NCI-H226 (cell line): ENCODE results near the gene PNPLA8.
"Not testable (repeated sequence)": the region's sequence is repeated elsewhere in the genome, so short reads cannot be mapped to it uniquely, and the experiment has no call there.

ENCODE experiments used
- DNase-seq: peaks from one replicate; pipeline ENCODE4 v3.0.0-alpha.2; 2015

The PNPLA8 gene

GRCh38 chr7:108526768-108527017 lies 758 bp upstream of the PNPLA8 start:
- no peak for DNase-seq

DNA sequence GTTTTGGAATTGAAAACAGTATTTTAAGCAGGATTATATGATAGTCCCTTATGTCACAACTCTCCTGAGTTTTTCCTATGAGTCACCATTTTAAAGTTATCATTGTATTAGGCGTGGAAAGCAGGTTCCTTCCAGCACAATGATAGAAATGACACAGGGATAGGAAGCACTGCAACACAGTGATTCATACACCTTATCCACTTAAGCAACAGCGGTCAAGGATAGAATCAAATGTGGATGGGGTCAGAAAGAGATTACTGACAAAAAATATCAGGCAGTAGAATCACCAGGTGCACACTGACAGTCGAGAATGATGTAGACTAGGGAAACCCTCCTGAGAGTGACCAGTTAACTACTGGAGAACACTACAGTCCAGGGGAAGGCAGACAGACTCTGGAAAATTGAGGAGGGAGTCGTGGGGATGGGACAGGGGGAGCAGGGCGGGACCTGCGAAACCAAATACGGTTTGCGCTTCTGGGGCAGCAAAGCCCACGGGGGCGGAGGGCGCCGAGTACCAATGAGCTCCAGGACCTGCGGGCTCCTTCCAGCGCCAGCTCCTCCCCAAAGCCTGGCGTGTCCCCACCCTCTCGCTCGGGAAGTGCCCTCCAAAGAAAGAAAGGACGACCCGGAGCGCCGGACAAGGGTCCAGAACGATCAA lies 479 bp downstream of the PNPLA8 start:
- DNase-seq = peak; percentile 79

GRCh38 chr7:108522780-108523179 lies 3.2 kb downstream of the PNPLA8 start:
- DNase-seq = no peak

DNA sequence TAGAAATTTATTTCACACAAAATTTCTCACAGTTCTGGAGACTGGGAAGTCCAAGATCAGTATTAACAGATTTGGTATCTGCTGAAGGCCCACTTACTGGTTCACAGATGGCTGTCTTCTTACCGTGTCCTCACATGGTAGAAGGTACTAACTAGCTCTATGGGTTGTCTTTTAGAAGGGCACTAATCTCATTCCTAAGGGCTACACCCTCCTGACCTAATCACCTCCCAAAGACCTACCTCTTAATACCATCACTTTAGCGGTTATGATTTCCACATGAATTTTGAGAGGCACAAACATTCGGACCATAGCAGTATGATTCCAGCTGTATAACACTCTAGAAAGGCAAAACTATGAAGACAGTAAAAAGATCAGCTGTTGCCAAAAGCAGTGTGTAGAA lies 8.0 kb downstream of the PNPLA8 start:
- DNase-seq = no peak

DNA sequence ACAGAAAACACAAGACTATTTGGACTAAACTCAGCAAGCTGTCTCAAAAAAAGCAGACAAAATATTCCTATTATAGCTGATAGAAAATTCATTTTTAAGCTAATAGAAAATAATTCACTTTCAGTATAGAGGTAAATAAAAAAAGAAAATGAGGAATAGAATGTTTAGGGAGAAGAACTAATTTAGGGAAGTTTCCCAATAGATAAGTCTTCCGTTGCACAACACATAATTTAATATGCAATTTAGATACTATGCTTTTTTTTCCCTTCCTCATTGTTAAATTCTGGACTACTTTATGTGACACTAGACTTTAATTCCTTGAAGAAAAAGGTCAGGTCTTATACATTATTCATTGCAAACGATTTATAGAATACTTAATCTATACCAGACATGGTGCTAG lies 10.3 kb downstream of the PNPLA8 start:
- DNase-seq = no peak

DNA sequence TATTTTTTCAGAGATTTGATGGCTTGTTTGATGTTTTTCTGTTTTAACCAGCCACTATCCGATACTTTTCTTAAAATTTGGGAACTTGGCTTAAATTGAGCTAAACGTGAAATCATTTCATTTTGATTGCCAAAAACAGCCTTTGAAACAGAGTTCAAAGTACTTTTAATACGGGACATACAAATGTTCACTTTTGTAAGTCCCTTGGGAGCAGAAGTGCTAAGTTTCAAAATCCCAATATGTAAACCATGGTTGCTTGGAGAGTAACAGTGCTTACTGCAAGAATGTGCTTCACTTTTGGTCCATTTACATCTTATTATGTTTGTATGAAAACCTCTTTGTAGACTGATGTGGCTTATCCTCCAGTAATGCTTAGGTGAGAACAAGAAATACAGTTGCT lies 10.9 kb downstream of the PNPLA8 start:
- DNase-seq = no peak

- DNase-seq = no peak
Measured at GRCh38 chr7:108511939-108512338, 14.0 kb downstream of the PNPLA8 start.

DNA sequence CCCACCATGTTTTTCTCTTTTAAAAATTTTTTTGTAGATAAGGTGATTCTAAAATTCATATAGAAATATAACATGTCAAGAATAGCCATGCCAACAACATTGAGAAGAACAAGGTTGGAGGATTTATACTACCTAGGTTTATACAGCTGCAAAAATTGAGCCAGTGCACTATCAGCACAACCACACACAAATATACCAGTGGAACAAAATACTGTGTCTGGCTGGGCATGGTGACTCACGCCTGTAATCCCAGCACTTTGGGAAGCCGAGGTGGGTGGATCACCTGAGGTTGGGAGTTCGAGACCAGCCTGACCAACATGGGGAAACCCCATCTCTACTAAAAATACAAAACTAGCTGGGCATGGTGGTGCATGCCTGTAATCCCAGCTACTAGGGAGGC lies 21.4 kb downstream of the PNPLA8 start:
- not testable (repeated sequence) for DNase-seq

DNA sequence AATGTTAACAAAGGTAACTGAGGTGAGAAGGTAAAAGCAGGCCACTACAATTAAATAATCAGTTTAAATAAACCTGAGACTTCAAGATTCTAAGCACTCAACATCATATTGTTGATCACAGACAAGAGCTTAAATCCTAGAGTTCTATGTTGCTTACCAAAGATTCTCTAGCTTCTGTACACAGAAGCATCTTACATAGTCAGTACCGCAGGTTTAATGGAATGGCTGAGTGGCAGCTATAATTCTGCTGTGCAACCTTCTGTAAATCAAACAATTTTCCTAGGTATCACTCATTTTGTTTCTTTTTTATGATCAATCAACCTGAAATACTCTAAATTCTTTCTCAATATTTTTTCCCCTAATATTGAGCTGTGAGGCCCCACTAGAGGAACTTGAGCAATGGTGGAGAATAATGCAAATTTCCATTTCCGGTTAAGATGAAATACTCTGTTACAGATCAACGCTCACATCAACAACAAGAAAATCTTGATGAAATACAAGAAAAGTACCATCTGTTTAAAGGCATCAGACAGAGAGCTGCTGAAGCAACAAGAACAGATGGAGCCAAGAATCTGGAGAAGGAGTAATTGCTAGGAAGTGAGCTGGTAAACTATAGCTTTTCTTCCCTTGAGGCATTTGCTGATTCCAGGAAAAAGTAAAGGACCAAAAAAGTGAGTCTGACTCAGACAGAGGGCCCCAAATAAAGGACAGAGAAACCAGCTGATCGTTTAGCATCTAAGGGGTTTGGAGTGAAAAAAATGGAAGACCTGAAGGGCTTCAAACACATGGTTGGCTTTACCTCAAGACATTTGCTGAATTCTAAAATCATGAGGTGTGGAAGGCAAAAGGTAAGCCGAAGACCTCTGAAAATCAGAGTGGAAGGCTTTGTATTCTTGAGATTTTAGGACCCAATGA lies 22.6 kb downstream of the PNPLA8 start:
- DNase-seq = no peak

- DNase-seq = no peak
Measured at GRCh38 chr7:108499566-108499965, 26.4 kb downstream of the PNPLA8 start.

DNA sequence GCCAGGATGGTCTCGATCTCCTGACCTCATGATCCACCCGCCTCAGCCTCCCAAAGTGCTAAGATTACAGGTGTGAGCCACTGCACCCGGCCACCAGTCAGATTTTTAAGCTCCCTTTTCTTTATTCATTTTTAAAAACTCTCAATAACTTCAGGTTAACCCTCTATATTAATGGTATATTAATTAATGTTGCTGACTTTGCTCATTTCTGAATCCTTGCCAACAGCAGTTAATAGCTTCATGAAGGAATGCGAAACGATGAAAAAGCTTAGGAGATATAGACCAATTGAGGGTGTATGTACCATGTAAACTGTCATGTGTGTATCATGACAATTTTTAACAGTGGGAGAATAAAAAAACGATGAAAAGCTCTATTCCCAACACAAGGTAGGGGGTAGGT lies 27.5 kb downstream of the PNPLA8 start:
- no peak for DNase-seq

DNA sequence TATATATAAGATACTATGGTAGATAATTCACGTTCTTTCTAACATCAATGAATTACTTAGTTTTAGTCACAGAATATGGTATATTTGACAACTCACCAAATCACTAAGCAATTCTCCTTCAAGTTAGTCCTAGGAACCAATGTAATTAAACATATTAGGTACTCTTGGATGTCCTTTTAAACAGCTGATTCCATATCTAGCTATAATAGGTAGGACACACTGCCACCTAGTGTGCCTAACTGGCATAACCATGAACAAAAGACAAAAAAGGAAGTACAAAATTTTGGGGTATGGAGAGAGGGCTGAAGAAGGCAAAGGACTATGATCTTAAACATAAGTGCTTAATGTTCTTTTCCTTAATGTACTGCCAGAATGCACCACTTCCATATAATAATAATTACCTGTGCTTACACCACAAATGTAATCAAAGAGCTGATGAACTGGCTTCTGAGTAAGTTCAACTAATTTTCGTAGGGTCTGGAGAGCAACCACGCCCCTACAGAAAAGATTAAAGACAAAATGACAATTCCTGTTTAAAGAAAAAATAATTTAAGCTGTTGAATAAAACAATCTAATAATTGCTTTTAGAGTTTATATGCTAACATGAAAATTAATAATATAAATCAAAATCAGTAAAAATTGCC lies 28.7 kb downstream of the PNPLA8 start:
- DNase-seq = no peak

DNA sequence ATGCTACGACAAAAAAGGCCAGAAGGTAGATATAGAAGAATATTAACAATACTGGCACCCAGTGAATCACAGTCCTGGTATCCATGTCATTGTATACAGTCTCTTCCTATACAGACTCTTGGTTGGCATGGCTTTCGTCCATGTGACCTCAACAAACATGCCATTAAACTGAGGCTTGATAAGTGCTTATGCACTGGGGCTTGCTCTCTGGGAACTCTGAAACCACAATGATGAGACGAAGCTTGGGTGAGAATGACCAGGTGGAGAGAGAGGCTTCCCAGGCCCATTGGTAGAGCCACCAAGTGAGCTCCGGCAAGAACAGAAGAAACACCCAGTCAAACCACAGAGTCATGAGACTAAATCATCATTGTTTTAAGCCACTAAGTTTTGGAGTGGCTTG lies 33.2 kb downstream of the PNPLA8 start:
- no peak for DNase-seq

DNA sequence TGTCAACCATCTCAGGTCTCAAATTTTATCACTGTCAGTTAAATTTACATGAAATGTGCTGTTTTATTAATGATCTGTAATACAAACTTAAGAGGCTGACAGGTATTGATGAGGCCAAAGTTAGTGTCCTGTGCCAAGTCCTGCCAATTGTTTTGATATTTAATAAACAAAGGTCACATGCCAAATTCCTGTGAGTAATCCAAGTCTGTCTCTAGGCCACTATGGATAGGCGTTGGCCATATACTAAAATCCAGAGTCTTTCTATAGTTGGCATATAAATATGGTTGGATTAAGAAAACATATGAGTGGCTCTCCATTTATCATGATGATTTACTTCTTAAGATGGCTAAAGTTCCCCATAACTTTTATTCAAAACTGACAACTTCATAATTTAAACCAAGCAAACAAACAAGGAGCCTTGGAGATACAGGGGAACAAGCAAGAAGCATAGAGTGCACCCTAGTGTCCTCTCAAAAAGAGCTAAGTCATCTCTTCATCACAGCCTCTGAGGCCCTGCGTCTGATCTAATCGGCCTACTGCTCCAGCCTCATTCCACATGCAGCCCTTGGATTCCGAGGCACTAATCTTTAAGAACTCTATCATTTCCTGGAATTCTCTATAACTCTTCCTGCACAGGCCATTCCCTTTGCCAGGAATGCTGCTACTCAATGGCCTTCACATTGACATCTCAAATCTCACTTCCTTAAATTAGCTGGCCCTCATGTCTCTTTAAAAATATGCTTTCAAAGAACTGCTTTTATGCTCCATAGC lies 37.0 kb downstream of the PNPLA8 start:
- DNase-seq = no peak

GRCh38 chr7:108487646-108488045 lies 38.3 kb downstream of the PNPLA8 start:
- DNase-seq = no peak

- DNase-seq = no peak
Measured at GRCh38 chr7:108486291-108486966, 39.5 kb downstream of the PNPLA8 start.

- DNase-seq = no peak
Measured at GRCh38 chr7:108484137-108484536, 41.8 kb downstream of the PNPLA8 start.

GRCh38 chr7:108480311-108480710 lies 45.6 kb downstream of the PNPLA8 start:
- no peak for DNase-seq

- DNase-seq = no peak
Measured at GRCh38 chr7:108479751-108480150, 46.2 kb downstream of the PNPLA8 start.

GRCh38 chr7:108479118-108479517 lies 46.8 kb downstream of the PNPLA8 start:
- DNase-seq = no peak

- no peak for DNase-seq
Measured at GRCh38 chr7:108468246-108468645, 57.7 kb downstream of the PNPLA8 start.

GRCh38 chr7:108467391-108467790 lies 58.5 kb downstream of the PNPLA8 start:
- no peak for DNase-seq

DNA sequence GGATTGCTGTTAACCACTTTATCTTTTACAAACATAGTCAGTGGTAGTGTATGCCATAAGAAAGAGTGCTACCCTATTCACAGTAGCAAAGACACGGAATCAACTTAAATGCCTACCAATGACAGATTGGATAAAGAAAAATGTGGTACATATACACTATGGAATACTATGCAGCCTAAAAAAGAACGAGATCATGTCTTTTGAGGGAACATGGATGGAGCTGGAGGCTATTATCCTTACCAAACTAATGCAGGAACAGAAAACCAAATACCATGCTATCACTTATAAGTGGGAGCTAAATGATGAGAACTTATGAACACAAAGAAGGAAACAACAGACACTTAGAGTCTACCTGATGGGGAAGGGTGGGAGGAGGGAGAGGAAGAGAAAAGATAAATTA lies 59.6 kb downstream of the PNPLA8 start:
- DNase-seq = not testable (repeated sequence)
